HepG2 (cell line): ENCODE measurements around the gene ALK. TPM values are rescaled to one million over a fixed set of nuclear protein-coding genes. Genes with fewer than 3 reads are reported as not detected.

Source experiments
- ATAC-seq: fragments of 200-7000 bp; cut with Tn5 transposase; 3 replicates; pipeline ENCODE4 v1.9.1; 2020; ENCODE audit warnings: mild to moderate bottlenecking, moderate library complexity
- BruUV-seq: library from RNA; stranded (reverse); fragments of 400-500 nt; replicated peaks from 2 replicates; lab custom pipeline; 2021; lab: Mats Ljungman, UMichigan
- CTCF ChIA-PET: fragments of 300-600 bp; formaldehyde crosslinking; extraction: SDS; loops from one replicate; lab custom pipeline; 2021; ENCODE audit warnings: low total read pairs, inconsistent platforms, low intra/inter-chr PET ratio; lab: Yijun Ruan, JAX
- POLR2A ChIA-PET: fragments of 350-600 bp; sonication (Branson Sonifier 250); formaldehyde crosslinking; loops from one replicate; lab custom pipeline; 2020; ENCODE audit warnings: antibody characterized with exemption, inconsistent platforms; lab: Yijun Ruan, JAX
- DNase-seq: peaks from one replicate; pipeline ENCODE4 v3.0.0-alpha.2; 2015; ENCODE audit warnings: low spot score
- FAIRE-seq: peaks from 3 replicates; lab custom pipeline; 2011; peaks lifted over from hg19 to GRCh38; lab: Jason Lieb, UNC
- H2AFZ ChIP-seq: one replicate; pipeline ENCODE4 v1.6.1; 2011; ENCODE audit warnings: low read length, inconsistent platforms
- H3K27ac ChIP-seq: fragments of 300-600 bp; 3 replicates; pipeline ENCODE4 v1.8.0; 2011; ENCODE audit warnings: mixed run types, mild to moderate bottlenecking, mixed read lengths, low read length, inconsistent platforms; ENCODE audit not compliant: insufficient read depth; ENCODE audit errors: extremely low read length
- H3K27me3 ChIP-seq, 2 experiments: fragments of 200-600 bp in 1 of 2; 2 replicates in 1 of 2; 3 replicates in 1 of 2; pipeline versions ENCODE4 v1.6.0 to v1.8.0; 2011; ENCODE audit warnings: low read length in 2 of 2, mild to moderate bottlenecking in 2 of 2, moderate library complexity in 2 of 2, inconsistent platforms in 1 of 2; ENCODE audit not compliant: insufficient read depth in 2 of 2, control insufficient read depth in 1 of 2
- H3K36me3 ChIP-seq, 2 experiments: fragments of 200-600 bp in 1 of 2; replicated peaks in 1 of 2; 2 replicates in 1 of 2; 3 replicates in 1 of 2; pipeline versions ENCODE4 v1.5.1 to v1.8.0; 2011; ENCODE audit warnings: low read length in 2 of 2, inconsistent platforms in 1 of 2; ENCODE audit not compliant: insufficient read depth in 2 of 2, control insufficient read depth in 1 of 2
- H3K4me1 ChIP-seq: 2 replicates; pipeline ENCODE4 v1.5.1; 2012; ENCODE audit warnings: low read length, inconsistent platforms; ENCODE audit not compliant: insufficient read depth
- H3K4me2 ChIP-seq: 2 replicates; pipeline ENCODE4 v1.6.0; 2011; ENCODE audit warnings: low read depth, low read length, inconsistent platforms
- H3K4me3 ChIP-seq, 3 experiments: fragments of 200-600 bp in 1 of 3; sonication (generic), shearing (Covaris generic) in 1 of 3; replicated peaks in 1 of 3; 2 replicates each; pipeline ENCODE4 v1.5.1; 2011 to 2016; ENCODE audit warnings: low read length in 3 of 3, inconsistent platforms in 2 of 3, low read depth in 2 of 3, mild to moderate bottlenecking in 2 of 3, control low read depth in 1 of 3, mixed read lengths in 1 of 3; ENCODE audit not compliant: insufficient read depth in 1 of 3
- H3K79me2 ChIP-seq: one replicate; pipeline ENCODE4 v1.6.1; 2011; ENCODE audit warnings: low read length, inconsistent platforms; ENCODE audit not compliant: insufficient read depth
- H3K9ac ChIP-seq: 2 replicates; pipeline ENCODE4 v1.6.0; 2011; ENCODE audit warnings: mild to moderate bottlenecking, low read depth, low read length, inconsistent platforms; ENCODE audit not compliant: insufficient read depth
- H3K9me3 ChIP-seq: 2 replicates; pipeline ENCODE4 v1.5.1; 2012; ENCODE audit warnings: mild to moderate bottlenecking, low read length
- H4K20me1 ChIP-seq: 2 replicates; pipeline ENCODE4 v1.6.0; 2011; ENCODE audit warnings: inconsistent platforms, mild to moderate bottlenecking, low read length, moderate library complexity; ENCODE audit not compliant: insufficient read depth
- CBFB ChIP-seq: sonication (generic); formaldehyde crosslinking; IDR thresholded peaks from 2 replicates; pipeline ENCODE4 v1.4.0; 2020; ENCODE audit warnings: missing genetic modification reagents
- DZIP1 ChIP-seq: sonication (generic); formaldehyde crosslinking; IDR thresholded peaks from 2 replicates; pipeline ENCODE4 v1.5.0; 2020; ENCODE audit warnings: mild to moderate bottlenecking, missing genetic modification reagents
- FLYWCH1 ChIP-seq: sonication (generic); formaldehyde crosslinking; IDR thresholded peaks from 2 replicates; pipeline ENCODE4 v1.8.1; 2023; ENCODE audit warnings: mild to moderate bottlenecking, missing genetic modification reagents
- KDM4B ChIP-seq: sonication (generic); formaldehyde crosslinking; IDR thresholded peaks from 2 replicates; pipeline ENCODE4 v1.4.0; 2020; ENCODE audit warnings: missing genetic modification reagents
- MIER2 ChIP-seq: IDR thresholded peaks from 2 replicates; pipeline ENCODE4 v1.6.1; 2016; ENCODE audit warnings: missing biosample characterization, missing genetic modification reagents
- MNT ChIP-seq: fragments of 450-650 bp; IDR thresholded peaks from 2 replicates; pipeline ENCODE4 v1.6.1; 2016
- NPAS2 ChIP-seq: sonication (generic); formaldehyde crosslinking; IDR thresholded peaks from 2 replicates; pipeline ENCODE4 v1.8.0; 2022; ENCODE audit warnings: mild to moderate bottlenecking, missing genetic modification reagents, borderline replicate concordance
- SKIL ChIP-seq: sonication (generic); formaldehyde crosslinking; IDR thresholded peaks from 2 replicates; pipeline ENCODE4 v1.8.0; 2022; ENCODE audit warnings: missing genetic modification reagents, mild to moderate bottlenecking, moderate library complexity, borderline replicate concordance
- STAG1 ChIP-seq: sonication (generic); formaldehyde crosslinking; IDR thresholded peaks from 2 replicates; pipeline ENCODE4 v1.4.0; 2020; ENCODE audit warnings: missing genetic modification reagents
- ZFP41 ChIP-seq: sonication (generic); formaldehyde crosslinking; IDR thresholded peaks from 2 replicates; pipeline ENCODE4 v1.4.0; 2020; ENCODE audit warnings: mild to moderate bottlenecking, missing genetic modification reagents, borderline replicate concordance
- ZNF446 ChIP-seq: sonication (generic); formaldehyde crosslinking; IDR thresholded peaks from 2 replicates; pipeline ENCODE4 v1.5.0; 2020; ENCODE audit warnings: mild to moderate bottlenecking, missing genetic modification reagents
- ZNF660 ChIP-seq: sonication (generic); formaldehyde crosslinking; IDR thresholded peaks from 2 replicates; pipeline ENCODE4 v1.5.1; 2020; ENCODE audit warnings: mild to moderate bottlenecking, low read depth, missing genetic modification reagents, borderline replicate concordance
- WGBS: methylation state at CpG from one replicate; pipeline ENCODE4 v1.1.6; 2017; ENCODE audit warnings: low lambda C conversion rate; 5-methylcytosine and 5-hydroxymethylcytosine counted together
- in situ Hi-C: cut with HindIII; loops from 2 replicates; pipeline ENCODE4 v1.10.0; 2017; ENCODE audit warnings: low pct_unique_long_range_greater_than_20kb; ENCODE audit not compliant: extremely low pct_ligation_motif_present
- intact Hi-C: fragments of 100-400 bp; cut with micrococcal nuclease; formaldehyde crosslinking; loops from one replicate; pipeline ENCODE4 v1.10.0; 2022; ENCODE audit not compliant: unreplicated experiment
- polyA plus RNA-seq, 8 experiments: library from polyadenylated mRNA; depleted of rRNA in 3 of 8; stranded (reverse) in 7 of 8; unstranded in 1 of 8; fragments of >200 nt; fragmentation: Illumina TruSeq in 4 of 8; extraction: Trizol in 4 of 8; gene quantifications; 2 replicates each; pipeline versions ENCODE4 v1.2.1 to v1.2.3, GENCODE V29; 2011 to 2016; ENCODE audit warnings: low read depth in 4 of 8, missing spikeins in 1 of 8, mixed read lengths in 1 of 8; ENCODE audit not compliant: insufficient read depth in 1 of 8
- total RNA-seq, 5 experiments: library from RNA; depleted of rRNA; stranded (reverse); fragments of >200 nt; fragmentation: Illumina TruSeq; extraction: Trizol; gene quantifications; 2 replicates each; pipeline ENCODE4 v1.2.3, GENCODE V29; 2016; ENCODE audit warnings: low read depth in 1 of 5

ALK gene
- total and polyA plus RNA-seq, 2 of the 13 experiments (the other 11 are each of a cell fraction or from before 2014, with no cell fraction given), result not detected

DNA sequence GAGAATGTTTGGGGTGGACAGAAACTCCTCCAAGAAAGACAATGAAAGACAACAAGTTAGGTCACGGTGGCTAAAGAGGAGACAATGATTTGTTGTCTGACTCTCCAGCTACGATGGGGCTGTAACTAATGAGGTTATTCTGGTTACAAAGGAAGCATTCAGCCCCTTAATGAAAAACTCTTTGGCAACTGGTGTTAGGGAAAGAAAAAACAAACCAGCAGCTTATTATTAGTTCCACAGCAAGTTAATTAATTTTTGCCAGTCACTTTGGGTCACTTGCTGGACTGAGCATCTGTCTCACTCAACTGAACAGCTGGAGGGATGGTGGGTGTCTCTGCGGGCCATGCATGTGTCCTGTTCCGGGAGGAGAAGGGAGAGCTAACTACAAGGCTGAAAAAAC, 263.7 kb downstream of the ALK start:
- TF ChIP-seq ZNF446 (CRISPR knock-in tag) (no peak), ZFP41 (CRISPR knock-in tag) (no peak), MIER2 (CRISPR knock-in tag) (no peak)
- no TSS peak for BruUV-seq
- H3K4me3 ChIP-seq, result no peak overlapping the region
- ATAC-seq (no peak), FAIRE-seq (no peak), DNase-seq (no peak)
- peaks cover 0 to 1% of the 10 kb centered on the region in 2 experiments; a peak in 2 of 5 replicates for H3K27me3 ChIP-seq
- H2AFZ ChIP-seq, result no peak overlapping the region
- POLR2A ChIA-PET, result no interaction called here
- no peaks in the 10 kb centered on the region for H3K36me3 ChIP-seq
- CTCF ChIA-PET, result no interaction called here
- H3K27ac ChIP-seq, result no peak overlapping the region
- no peaks in the 10 kb centered on the region for H4K20me1 ChIP-seq
- H3K4me2 ChIP-seq, result no peak overlapping the region
- WGBS, result 1% methylated on average over 4 of the region's 4 CpGs
- H3K9ac ChIP-seq, result no peak overlapping the region
- in situ Hi-C loops (no loop called here), intact Hi-C loops (no loop called here)
- H3K4me1 ChIP-seq, result no peaks in the 10 kb centered on the region
- H3K9me3 ChIP-seq, result no peaks in the 10 kb centered on the region
- no peaks in the 10 kb centered on the region for H3K79me2 ChIP-seq

- H3K9ac ChIP-seq, result no peak overlapping the region
- no peaks in the 10 kb centered on the region for H4K20me1 ChIP-seq
- DNase-seq (no peak), FAIRE-seq (peak; percentile 26), ATAC-seq (no peak)
- in situ Hi-C loops (no loop called here), intact Hi-C loops (no loop called here)
- H3K27me3 ChIP-seq, result peaks cover 0 to 1% of the 10 kb centered on the region in 2 experiments; a peak in 2 of 5 replicates
- H2AFZ ChIP-seq, result no peak overlapping the region
- no peak overlapping the region for H3K27ac ChIP-seq
- H3K4me2 ChIP-seq, result no peak overlapping the region
- no peaks in the 10 kb centered on the region for H3K4me1 ChIP-seq
- H3K9me3 ChIP-seq, result peaks cover 13% of the 10 kb centered on the region; the same call in 1 of the 2 replicates
- ChIA-PET CTCF (no interaction called here), POLR2A (no interaction called here)
- H3K79me2 ChIP-seq, result no peaks in the 10 kb centered on the region
- no peaks in the 10 kb centered on the region for H3K36me3 ChIP-seq
- H3K4me3 ChIP-seq, result no peak overlapping the region
- WGBS, result 25% methylated on average over 3 of the region's 3 CpGs
- BruUV-seq, result no TSS peak
- TF ChIP-seq KDM4B (CRISPR knock-in tag), result no peak
- TF ChIP-seq MNT, result no peak
- no peak for TF ChIP-seq SKIL (CRISPR knock-in tag)
- TF ChIP-seq STAG1 (CRISPR knock-in tag), result no peak
- TF ChIP-seq NPAS2 (CRISPR knock-in tag), result no peak
- TF ChIP-seq ZNF660 (CRISPR knock-in tag), result no peak
- no peak for TF ChIP-seq DZIP1
- TF ChIP-seq FLYWCH1 (CRISPR knock-in tag), result no peak
- no peak for TF ChIP-seq CBFB (CRISPR knock-in tag)
Observed at GRCh38 chr2:29655391-29656086, 265.8 kb downstream of the ALK start.
